ENCODE data around the gene RPRD1A. TPM values are rescaled to one million over a fixed set of nuclear protein-coding genes. Genes with fewer than 3 reads are reported as not detected.
A peak's percentile ranks its signal among the peaks of the same experiment; 100 is the strongest.

The RPRD1A gene
- total and polyA plus RNA-seq, 3 donors from 2014 or later = 73.4 to 104 (median 98.6) TPM

DNA sequence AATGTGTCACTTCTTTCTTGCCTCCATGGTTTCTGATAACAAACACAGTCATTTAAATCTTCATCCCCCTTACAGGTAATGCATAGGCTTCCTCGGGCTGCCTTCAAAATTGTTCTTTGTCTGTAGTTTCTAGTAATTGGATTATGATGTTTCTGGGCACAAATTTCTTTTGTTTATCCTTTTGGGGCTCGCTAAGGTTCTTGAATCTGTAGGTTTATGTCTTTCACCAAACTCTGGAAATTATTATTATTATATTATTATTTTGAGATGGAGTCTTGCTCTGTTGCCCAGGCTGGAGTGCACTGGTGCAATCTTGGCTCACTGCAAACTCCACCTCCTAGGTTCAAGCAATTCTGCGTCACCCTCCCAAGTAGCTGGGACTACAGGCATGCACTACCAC is 111.1 kb downstream of the RPRD1A start:
- Histone ChIP-seq H3K27me3 (no peaks in the 10 kb centered on the region), H3K36me3 (ENCODE audit: low read depth, missing control alignments) (no peaks in the 10 kb centered on the region), H3K4me3 (no peak overlapping the region), H3K4me1 (no peaks in the 10 kb centered on the region), H3K27ac (no peak overlapping the region), H3K9me3 (no peaks in the 10 kb centered on the region)
- intact Hi-C loops (cut with DNase I; ENCODE audit: low total_unique reads) = no loop called here
- 94 to 97% methylated on average over 3 of the region's 3 CpGs for WGBS, 2 donors
- DNase-seq = no peak
- no peak for TF ChIP-seq POLR2A (IDR thresholded peaks at IDR 0.05)
- TF ChIP-seq, protein P1, sequence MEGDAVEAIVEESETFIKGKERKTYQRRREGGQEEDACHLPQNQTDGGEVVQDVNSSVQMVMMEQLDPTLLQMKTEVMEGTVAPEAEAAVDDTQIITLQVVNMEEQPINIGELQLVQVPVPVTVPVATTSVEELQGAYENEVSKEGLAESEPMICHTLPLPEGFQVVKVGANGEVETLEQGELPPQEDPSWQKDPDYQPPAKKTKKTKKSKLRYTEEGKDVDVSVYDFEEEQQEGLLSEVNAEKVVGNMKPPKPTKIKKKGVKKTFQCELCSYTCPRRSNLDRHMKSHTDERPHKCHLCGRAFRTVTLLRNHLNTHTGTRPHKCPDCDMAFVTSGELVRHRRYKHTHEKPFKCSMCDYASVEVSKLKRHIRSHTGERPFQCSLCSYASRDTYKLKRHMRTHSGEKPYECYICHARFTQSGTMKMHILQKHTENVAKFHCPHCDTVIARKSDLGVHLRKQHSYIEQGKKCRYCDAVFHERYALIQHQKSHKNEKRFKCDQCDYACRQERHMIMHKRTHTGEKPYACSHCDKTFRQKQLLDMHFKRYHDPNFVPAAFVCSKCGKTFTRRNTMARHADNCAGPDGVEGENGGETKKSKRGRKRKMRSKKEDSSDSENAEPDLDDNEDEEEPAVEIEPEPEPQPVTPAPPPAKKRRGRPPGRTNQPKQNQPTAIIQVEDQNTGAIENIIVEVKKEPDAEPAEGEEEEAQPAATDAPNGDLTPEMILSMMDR (IDR thresholded peaks at IDR 0.05) = no peak

DNA sequence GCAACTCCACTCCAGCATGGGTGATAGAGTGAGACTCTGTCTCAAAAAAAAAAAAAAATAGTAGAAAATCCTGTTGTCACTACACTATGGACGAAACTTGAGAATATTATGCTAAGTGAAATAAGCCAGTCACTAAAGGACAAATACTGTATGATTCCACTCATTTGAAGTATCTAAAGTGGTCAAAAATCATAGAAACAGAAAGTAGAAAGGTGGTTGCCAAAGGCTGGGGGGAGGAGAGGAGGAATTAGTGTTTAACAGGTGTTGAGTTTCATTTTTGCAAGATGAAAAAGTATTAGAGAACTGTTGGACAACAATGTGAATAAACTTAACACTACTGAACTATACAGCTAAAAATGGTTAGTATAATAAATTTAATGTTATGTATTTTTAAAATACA is 113.7 kb downstream of the RPRD1A start:
- H3K27me3 ChIP-seq = no peaks in the 10 kb centered on the region
- no peak for DNase-seq
- H3K9me3 ChIP-seq = no peaks in the 10 kb centered on the region
- H3K4me3 ChIP-seq = no peak overlapping the region
- intact Hi-C loops (cut with DNase I; ENCODE audit: low total_unique reads) = no loop called here
- H3K36me3 ChIP-seq (ENCODE audit: low read depth, missing control alignments) = no peaks in the 10 kb centered on the region
- H3K27ac ChIP-seq = no peak overlapping the region
- TF ChIP-seq POLR2A (IDR thresholded peaks at IDR 0.05) = no peak
- TF ChIP-seq, protein P1 (IDR thresholded peaks at IDR 0.05) = no peak
- no peaks in the 10 kb centered on the region for H3K4me1 ChIP-seq
- WGBS, 2 donors = 86 to 92% methylated on average over 1 of the region's 1 CpG

DNA sequence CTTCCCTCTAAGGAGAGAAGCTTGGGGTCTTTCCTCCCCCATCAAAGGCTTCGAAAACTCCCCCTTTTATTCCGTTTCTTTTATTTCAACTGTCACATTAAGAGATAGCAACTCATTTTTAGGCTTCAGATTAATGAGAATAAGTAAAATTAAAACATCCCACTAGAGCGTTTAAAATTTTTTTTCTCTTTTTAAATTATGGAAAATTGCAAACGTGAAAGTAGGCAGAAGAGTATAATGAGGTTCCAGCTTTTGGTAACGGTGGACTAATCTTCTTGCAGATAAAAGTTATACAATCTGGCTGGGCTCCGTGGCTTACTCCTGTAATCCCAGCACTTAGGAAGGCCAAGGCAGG is 116.8 kb downstream of the RPRD1A start:
- H3K27me3 ChIP-seq = no peaks in the 10 kb centered on the region
- H3K4me1 ChIP-seq = no peaks in the 10 kb centered on the region
- no peak for TF ChIP-seq POLR2A (IDR thresholded peaks at IDR 0.05)
- TF ChIP-seq, protein P1 (IDR thresholded peaks at IDR 0.05) = no peak
- H3K9me3 ChIP-seq = no peaks in the 10 kb centered on the region
- WGBS, 2 donors = 6 to 10% methylated on average over 6 of the region's 6 CpGs
- H3K4me3 ChIP-seq = peak overlapping the region; percentile 50 to 74
- H3K36me3 ChIP-seq (ENCODE audit: low read depth, missing control alignments) = no peaks in the 10 kb centered on the region
- peak overlapping the region; percentile 85 to 92 for H3K27ac ChIP-seq
- no peak for DNase-seq
- intact Hi-C loops (cut with DNase I; ENCODE audit: low total_unique reads) = no loop called here

DNA sequence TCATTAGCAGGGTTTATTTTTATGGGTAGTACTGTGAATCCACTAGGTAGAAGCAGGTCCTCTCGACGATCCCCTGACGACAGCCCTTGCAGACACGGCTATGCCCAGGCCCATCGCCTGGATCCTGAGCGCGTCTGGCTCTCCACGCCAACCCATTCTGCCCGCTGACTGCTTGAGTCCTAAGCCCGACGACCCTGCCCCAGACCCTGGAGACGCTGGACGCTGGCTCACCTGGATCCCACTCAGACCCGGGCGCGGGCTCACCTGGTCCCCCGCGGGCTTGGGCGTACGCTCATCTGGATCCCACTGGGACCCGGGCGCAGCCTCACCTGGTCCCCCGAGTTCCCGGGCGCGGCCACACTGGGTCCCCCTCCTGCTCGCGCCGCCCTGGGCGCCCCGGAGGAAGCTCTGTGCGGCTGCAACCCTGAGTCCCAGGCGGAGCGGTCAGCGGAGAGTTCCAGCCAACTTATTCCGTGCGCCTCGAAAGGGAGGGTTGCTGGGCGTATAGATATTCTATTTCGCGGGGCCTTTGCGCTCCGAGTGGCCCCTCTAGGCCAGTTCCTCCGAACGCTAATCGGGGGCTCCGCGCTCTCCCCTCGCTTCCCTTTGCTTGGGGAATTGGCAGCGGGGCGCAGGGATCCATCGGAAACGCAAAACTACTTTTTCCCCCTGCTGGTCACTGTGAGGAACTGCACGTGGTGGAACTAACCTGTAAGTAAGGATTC is 117.3 kb downstream of the RPRD1A start:
- Histone ChIP-seq H3K9me3 (no peaks in the 10 kb centered on the region), H3K4me3 (peak overlapping the region; percentile 50 to 74), H3K36me3 (ENCODE audit: low read depth, missing control alignments) (no peaks in the 10 kb centered on the region), H3K27ac (peak overlapping the region; percentile 85 to 92), H3K27me3 (no peaks in the 10 kb centered on the region), H3K4me1 (no peaks in the 10 kb centered on the region)
- intact Hi-C loops (cut with DNase I; ENCODE audit: low total_unique reads) = no loop called here
- peak; percentile 82 for DNase-seq
- WGBS, 2 donors = 2 to 3% methylated on average over 38 to 54 of the region's 54 CpGs
- TF ChIP-seq, protein P1 (IDR thresholded peaks at IDR 0.05) = peak; percentile 94 to 98 (median 96)
- TF ChIP-seq POLR2A (IDR thresholded peaks at IDR 0.05) = no peak

DNA sequence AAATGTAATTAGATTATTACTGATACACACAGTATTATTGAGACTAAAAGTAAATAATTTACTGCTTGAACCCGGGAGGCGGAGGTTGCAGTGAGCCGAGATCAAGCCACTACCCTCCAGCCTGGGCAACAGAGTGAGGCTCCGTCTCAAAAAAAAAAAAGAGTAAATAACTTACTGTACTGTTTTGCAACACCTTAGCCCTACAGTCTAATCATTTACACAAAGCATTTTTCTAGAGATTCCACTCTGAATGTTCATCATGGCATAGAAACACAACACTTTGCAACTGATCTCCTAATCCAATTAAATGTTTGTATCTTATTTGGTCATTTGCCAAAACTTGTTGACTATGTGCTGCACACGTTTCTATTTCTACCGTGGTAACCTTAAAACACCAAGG is 118.3 kb downstream of the RPRD1A start:
- Histone ChIP-seq H3K27ac (peak overlapping the region; percentile 85 to 92), H3K27me3 (no peaks in the 10 kb centered on the region), H3K36me3 (ENCODE audit: low read depth, missing control alignments) (no peaks in the 10 kb centered on the region), H3K4me1 (no peaks in the 10 kb centered on the region), H3K4me3 (peak overlapping the region in 1 of 2 donors; percentile 74), H3K9me3 (no peaks in the 10 kb centered on the region)
- DNase-seq = no peak
- no peak for TF ChIP-seq POLR2A (IDR thresholded peaks at IDR 0.05)
- TF ChIP-seq, protein P1 (IDR thresholded peaks at IDR 0.05) = no peak
- intact Hi-C loops (cut with DNase I; ENCODE audit: low total_unique reads) = no loop called here
- WGBS, 2 donors = 46 to 50% methylated on average over 6 of the region's 6 CpGs

Data from testis (tissue), 3 donors.